ENCODE measurements around the gene OOEP.
"Not testable (repeated sequence)": the region's sequence is repeated elsewhere in the genome, so short reads cannot be mapped to it uniquely, and the experiment has no call there.

Gene OOEP

GRCh38 chr6:73369563-73369962, at the start of gene OOEP:
OOEP (minus strand) TSS chr6:73369897; CDS start chr6:73369792, 105 bp downstream.
- no peak for DNase-seq

- DNase-seq: no peak
Observed at GRCh38 chr6:73418081-73418741, 48.5 kb upstream of the OOEP start.

GRCh38 chr6:73413102-73413501, 43.4 kb upstream of the OOEP start:
- no peak for DNase-seq

GRCh38 chr6:73409395-73409794, 39.7 kb upstream of the OOEP start:
- DNase-seq: no peak

- no peak for DNase-seq
Observed at GRCh38 chr6:73400656-73401055, 31.0 kb upstream of the OOEP start.

- no peak for DNase-seq
Observed at GRCh38 chr6:73395875-73396274, 26.2 kb upstream of the OOEP start.

GRCh38 chr6:73394577-73395354, 25.1 kb upstream of the OOEP start, which contains the start of gene DDX43:
DDX43 (plus strand) TSS chr6:73394828; CDS start chr6:73394906, 78 bp downstream.
- DNase-seq: peak; percentile 22

GRCh38 chr6:73393278-73393677, 23.6 kb upstream of the OOEP start:
- DNase-seq: no peak

- not testable (repeated sequence) for DNase-seq
Observed at GRCh38 chr6:73392188-73392587, 22.5 kb upstream of the OOEP start.

GRCh38 chr6:73391675-73392074, 22.0 kb upstream of the OOEP start:
- no peak for DNase-seq

- no peak for DNase-seq
Observed at GRCh38 chr6:73389854-73390253, 20.2 kb upstream of the OOEP start.

- peak; percentile 26 for DNase-seq
Observed at GRCh38 chr6:73388800-73389512, 19.3 kb upstream of the OOEP start.

GRCh38 chr6:73388433-73388799, 18.7 kb upstream of the OOEP start:
- no peak for DNase-seq

- no peak for DNase-seq
Observed at GRCh38 chr6:73382462-73383113, 12.9 kb upstream of the OOEP start.

- DNase-seq: not testable (repeated sequence)
Observed at GRCh38 chr6:73381531-73381930, 11.8 kb upstream of the OOEP start.

- DNase-seq: no peak
Observed at GRCh38 chr6:73377225-73377624, 7.5 kb upstream of the OOEP start.

GRCh38 chr6:73375216-73375615, 5.5 kb upstream of the OOEP start:
- no peak for DNase-seq

- DNase-seq: no peak
Observed at GRCh38 chr6:73372516-73372915, 2.8 kb upstream of the OOEP start.

- no peak for DNase-seq
Observed at GRCh38 chr6:73371984-73372383, 2.3 kb upstream of the OOEP start.

- no peak for DNase-seq
Observed at GRCh38 chr6:73369157-73369556, 540 bp downstream of the OOEP start.

- DNase-seq: no peak
Observed at GRCh38 chr6:73368675-73369074, 1.0 kb downstream of the OOEP start.

- peak; percentile 63 for DNase-seq
Observed at GRCh38 chr6:73367761-73368355, 1.8 kb downstream of the OOEP start.

GRCh38 chr6:73364549-73364948, 5.1 kb downstream of the OOEP start:
- no peak for DNase-seq
